NCI-H345 treated with DMSO at 0.1 percent for 48 hours (cell line): ENCODE results near the gene GAK.

Source experiments
- DNase-seq: peaks from one replicate; lab custom pipeline; 2025; ENCODE audit not compliant: unreplicated experiment; lab: John Stamatoyannopoulos, UW

Gene GAK

GRCh38 chr4:891747-892146 lies 40.4 kb downstream of the GAK start:
- no peak for DNase-seq

DNA sequence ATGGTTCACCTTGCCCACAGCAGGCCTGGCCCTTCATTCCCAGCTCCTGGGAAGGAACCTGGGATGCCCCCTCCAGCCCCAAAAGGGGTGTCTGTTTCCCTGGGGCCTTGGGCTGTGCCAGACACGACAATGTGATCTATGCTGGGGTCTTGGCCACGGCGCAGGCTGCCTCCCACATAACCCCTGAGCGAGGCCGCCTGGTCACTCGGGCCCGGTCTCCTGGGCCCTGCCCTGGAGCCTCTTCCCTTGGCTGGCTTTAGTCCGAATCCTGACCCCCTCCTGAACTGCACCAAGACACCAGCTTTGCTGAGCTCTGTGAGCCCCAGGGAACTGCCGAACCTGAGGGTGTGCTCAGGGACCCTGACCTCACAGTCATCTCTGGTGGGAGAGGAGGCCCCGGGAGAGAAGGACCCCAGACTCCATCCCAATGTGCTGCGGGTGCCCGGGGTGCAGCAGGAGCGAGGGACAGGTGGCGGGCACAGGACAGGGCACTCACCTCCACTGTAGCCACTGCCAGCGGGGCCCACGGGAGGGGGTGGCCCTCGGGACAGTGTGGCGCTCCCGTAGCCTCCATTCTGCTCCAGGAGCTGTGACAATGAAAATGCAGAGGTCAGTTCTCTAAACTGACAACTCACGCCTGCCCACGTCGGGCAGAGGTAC lies 42.0 kb downstream of the GAK start:
- DNase-seq, result no peak

- no peak for DNase-seq
These were observed 42.6 kb downstream of the GAK start for GRCh38 chr4:889516-889915.

GRCh38 chr4:888029-888428 lies 44.1 kb downstream of the GAK start:
- DNase-seq, result no peak

DNA sequence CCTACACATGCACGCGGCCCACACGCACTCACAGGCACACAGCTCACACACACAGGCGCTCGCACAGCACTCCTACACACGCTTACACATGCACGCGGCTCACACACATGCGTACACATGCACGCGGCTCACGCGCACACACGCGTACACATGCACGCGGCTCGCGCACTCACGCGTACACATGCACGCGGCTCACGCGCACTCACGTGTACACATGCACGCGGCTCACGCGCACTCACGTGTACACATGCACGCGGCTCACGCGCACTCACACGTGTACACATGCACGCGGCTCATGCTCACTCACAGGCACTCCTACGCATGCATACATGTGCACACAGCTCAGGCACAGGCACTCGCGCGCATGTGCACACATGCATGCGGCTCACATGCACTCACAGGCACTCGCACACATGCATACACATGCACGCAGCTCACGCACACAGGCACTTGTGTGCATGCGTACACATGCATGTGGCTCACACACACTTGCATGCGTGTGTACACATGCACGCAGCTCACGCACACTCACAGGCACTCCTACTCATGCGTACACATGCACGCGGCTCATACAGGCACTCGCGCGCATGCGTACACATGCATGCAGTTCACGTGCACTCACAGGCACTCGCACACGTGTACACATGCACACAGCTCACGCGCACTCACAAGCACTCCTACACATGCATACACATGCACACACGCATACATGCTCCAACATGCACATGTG lies 44.9 kb downstream of the GAK start:
- no peak for DNase-seq

- no peak for DNase-seq
These were observed 45.9 kb downstream of the GAK start for GRCh38 chr4:886244-886643.

DNA sequence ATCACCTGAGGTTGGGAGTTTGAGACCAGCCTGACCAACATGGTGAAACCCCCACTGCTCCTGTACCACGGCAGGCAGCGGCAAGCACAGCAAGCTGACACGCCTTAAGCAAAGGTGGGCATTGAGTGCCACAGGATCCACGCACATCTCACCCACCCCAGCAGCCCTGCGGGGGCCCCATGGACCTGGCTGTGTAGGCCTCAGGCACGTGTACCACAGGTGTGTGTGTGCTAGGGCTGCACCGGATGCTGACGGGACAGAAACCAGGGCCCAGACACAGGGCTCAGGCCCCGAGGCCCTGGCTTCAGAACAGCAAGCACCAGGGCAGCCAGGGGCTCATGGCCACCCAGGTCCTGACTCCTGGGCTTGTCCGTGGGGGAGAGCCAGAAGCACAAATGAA lies 46.8 kb downstream of the GAK start:
- DNase-seq, result no peak

DNA sequence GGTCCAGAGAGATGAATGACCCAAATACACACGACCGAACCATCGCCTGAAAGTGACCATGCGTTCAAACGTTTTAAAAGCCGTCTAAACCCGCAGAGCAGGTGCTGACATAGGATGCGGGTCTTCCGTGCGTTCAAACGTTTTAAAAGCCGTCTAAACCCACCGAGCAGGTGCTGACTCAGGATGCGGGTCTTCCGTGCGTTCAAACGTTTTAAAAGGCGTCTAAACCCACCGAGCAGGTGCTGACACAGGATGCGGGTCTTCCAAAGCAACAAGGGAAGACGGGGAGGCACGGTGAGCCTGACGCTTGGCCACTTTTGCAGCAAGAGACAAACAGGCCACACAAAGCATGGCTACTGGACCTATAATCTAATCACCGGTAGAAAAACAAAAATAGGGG lies 47.2 kb downstream of the GAK start:
- no peak for DNase-seq

DNA sequence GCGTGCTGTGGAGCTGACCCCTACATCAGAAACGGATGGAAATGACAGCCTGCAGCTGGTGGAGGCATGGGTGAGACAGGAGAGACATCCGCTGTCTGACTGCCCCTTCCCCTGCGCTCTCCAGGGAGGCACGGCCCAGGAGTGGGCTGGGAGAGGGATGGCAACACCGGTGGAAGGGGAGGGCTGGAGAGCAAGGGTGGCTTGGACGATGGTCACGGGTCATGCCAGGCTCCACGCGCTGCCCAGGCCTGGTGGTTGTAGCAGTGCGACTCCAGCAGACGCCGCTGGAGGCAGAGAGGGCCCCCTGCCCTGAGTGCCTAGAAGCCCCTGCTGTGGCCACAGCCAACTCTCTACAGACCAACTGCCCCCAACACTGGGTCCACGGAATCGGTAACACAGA lies 47.9 kb downstream of the GAK start:
- DNase-seq, result no peak

- no peak for DNase-seq
These were observed 48.6 kb downstream of the GAK start for GRCh38 chr4:883377-884095.

DNA sequence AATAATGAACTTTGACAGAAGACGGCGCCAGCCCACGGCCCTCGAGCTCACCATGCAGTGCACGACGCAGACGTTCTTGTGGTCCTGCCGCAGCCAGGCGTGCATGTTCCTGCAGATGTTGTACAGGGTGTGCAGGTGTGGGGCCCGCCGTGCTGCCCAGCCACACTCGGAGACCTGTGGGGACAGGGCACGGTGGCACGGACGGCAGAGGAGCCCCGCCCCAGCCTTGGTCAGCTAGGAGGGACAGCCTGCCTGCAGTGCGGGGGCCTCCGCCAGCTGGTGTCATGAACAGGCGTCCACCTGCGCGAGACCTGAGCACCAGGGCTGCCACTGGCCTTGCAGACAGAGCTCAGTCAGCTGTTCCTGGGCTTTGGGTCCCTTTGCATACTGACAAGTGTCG lies 49.5 kb downstream of the GAK start:
- no peak for DNase-seq

- DNase-seq, result no peak
These were observed 50.4 kb downstream of the GAK start for GRCh38 chr4:881709-882108.

DNA sequence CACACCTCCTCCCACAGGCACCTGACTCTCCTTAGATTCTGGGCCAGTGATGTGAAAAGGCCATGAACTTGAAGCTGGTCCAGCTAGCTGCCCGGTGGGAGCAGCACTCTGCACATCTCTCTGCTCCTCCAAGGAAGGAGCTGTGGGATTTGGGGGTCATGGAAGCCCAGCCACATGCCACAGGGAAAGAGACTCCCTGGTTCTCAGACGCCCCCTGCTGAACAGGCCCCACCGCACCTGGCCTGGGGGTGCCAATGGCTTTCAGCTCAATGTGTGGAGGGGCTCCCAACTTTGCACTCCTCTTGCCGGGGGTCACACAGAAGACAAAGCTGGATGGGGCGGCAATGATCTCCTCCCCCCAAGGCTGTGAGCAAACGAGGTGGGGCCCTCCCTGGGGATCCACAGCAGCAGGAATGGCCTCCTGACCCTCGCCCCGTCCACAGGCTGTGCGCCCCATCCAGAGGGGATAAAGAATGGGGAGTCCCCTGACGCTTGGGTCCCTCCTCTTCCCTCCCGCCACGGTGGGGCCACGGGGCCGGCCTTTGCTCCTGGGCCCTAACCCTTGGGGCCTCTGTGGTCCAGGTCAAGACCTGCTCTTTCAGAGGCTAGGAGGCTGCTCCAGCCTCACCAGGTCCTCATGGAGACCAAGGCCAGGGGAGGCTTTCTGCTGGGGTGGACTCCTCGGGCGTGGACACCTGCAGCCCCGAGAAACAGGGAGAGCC lies 51.3 kb downstream of the GAK start:
- no peak for DNase-seq

DNA sequence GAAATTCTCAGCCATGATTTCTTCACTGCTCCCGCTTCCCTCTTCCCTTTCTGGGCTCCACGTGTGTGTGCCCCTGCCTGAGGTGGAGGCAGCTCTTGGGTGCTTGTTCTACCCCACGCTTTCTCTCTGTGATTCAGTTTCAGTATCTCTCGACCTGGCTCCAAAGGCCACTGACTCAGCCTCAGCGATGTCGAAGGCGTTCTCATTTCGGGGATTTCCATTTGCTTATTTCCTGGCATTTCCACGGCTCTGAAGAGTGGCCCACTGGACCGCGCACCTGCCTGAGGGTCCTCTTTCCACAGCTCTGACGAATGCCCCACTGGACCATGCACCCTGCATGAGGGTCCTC lies 52.4 kb downstream of the GAK start:
- DNase-seq, result no peak

DNA sequence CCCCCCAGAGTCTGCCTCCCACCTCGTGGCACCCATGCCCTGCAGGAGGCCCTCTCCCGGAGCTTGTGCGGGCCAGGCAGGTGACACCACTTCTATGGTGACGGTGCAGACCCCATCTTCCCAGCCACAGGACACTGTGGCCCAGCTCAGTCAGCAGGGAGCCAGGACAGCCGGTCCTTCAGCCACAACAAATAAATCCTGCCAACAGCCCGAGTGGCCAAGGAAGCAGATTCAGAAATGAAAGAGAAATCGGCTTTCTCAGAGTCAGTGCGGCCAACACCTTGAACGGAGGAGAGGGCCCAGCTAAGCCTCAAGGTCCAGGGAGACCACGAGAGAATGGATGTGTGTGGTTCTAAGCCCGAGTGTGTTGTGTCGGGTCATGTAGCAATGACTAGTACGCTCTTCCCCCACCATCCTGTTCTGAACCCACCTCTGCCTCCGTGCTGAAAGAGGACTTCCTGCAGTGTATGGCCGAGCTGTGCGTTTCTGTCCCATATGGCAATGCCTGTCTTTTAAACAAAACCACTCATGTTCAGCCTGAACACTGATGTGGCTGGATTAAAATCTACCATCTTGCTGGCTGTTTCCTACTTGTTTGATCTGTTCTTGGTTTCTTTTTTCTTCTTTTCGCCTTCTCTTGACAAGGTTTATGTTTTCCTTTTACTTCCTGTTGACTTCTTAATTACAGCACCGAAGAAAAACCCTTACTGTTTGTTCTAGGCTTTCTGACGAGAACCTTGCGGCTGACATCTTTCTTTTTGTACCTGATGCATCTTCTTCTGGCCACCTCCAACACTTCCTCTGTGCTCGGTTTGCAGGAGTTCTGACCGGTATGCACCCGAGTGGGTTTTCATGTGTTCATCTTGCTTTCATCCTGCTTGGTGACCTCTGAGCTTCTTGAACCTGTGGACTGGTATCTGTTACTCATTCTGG lies 53.1 kb downstream of the GAK start:
- no peak for DNase-seq

DNA sequence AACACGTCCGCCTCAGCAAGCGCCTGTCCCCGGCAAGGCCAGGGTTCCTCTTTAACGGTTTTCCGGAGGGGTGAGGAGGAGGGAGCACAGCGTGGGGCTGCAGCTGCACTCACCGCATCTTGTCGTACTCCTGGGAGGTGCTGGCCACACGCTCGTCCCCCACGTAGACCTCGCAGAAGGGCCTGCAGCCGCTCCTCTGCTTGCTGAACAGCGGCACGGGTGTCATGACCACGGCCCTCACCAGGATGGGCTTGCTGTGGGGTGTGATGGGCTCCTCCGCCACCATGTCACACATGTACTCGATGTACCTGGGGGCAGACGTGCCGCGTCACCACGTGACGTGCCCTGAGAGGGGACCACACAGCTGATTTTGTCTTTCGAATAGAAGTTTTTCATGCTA lies 54.6 kb downstream of the GAK start:
- DNase-seq, result no peak

DNA sequence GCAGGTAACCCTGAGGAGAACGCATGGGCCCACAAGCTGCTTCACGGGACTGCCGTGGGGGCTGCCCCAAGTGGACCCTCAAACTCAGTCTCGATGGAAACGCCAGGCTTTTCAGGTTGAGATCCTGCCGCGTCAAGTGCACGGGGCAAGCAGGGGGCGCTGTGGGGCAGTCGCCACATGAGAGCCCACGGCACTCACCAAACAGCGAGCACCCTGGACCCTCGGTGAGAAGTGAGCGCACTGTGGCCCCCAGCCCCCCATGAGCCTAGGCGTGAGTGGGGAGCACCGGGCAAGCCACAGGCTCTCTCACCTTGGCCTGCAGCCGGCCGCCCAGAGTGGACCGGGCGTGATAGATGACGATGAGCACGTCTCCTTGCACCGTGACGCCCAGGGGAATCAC lies 55.3 kb downstream of the GAK start:
- no peak for DNase-seq

DNA sequence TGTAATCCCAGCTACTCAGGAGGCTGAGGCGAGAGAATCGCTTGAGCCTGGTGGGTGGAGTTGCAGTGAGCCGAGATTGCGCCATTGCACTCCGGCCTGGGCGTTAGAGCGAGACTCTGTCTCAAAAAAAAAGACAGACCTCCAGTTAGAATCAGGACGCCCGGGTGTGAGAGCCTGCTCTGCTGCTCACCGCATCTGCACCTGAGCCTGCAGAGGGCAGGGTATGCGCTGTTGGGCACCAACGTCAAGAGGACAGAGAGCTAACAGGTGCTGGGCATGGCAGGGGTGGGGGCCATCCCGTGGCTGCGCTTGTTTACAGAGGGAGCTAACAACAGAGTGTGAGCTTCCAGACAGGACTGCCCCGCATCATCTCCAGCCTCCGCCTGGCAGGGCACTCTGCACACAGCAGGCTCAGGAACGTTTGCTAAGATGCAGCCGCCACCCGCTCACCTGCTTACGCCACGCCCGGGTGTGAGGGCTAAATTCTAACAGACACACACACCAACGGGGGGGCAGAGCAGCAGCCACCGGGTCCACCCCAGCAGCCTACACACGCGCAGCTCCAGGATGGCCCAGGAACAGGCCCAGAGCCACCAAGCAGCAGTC lies 56.2 kb downstream of the GAK start:
- DNase-seq, result no peak

GRCh38 chr4:874971-875817 lies 56.9 kb downstream of the GAK start:
- no peak for DNase-seq
